ENCODE data around the gene EAF1.

EAF1 gene

GRCh38 chr3:15488002-15488401 is 60.6 kb downstream of the EAF1 start:
- DNase-seq: no peak

DNA sequence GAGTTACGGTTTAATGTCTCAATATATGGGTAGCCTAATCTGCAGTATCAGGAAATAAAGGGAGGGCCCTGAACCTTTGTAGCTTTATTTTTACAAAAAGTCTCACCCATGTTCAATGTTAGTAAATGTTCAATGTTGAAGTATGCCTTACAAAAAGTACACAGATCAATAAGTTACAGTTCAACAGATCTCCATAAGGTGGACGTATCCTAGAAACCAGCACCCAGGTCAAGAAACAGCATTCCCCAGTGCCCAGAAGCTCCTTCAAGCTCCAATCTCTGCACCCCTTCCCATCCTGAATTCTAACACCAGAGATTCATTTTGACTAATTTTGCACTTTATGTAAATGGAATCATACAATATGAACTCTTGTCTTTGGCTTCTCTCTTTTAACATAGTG is 62.8 kb downstream of the EAF1 start:
- DNase-seq: no peak

- DNase-seq: no peak
Measured at GRCh38 chr3:15491143-15491542, 63.7 kb downstream of the EAF1 start.
